Astrocyte (in vitro differentiated cells and primary cell): ENCODE data around the gene MTHFSD. TPM values are rescaled to one million over a fixed set of nuclear protein-coding genes. Genes with fewer than 3 reads are reported as not detected.

ENCODE experiments used
- DNase-seq: peaks from one replicate; pipeline ENCODE4 v3.0.0-alpha.2; 2010; ENCODE audit warnings: low read depth
- FAIRE-seq: peaks from 2 replicates; lab custom pipeline; 2011; peaks lifted over from hg19 to GRCh38; lab: Jason Lieb, UNC
- H2AFZ ChIP-seq: 2 replicates; pipeline ENCODE4 v1.6.0; 2012; ENCODE audit warnings: low read depth, low read length, inconsistent platforms
- H3K27ac ChIP-seq: 2 replicates; pipeline ENCODE4 v1.5.1; 2011; ENCODE audit warnings: low read depth, low read length, inconsistent platforms
- H3K27me3 ChIP-seq: 2 replicates; pipeline ENCODE4 v1.6.0; 2011; ENCODE audit warnings: low read length, inconsistent platforms; ENCODE audit not compliant: insufficient read depth
- H3K36me3 ChIP-seq: 2 replicates; pipeline ENCODE4 v1.5.1; 2011; ENCODE audit warnings: low read length, inconsistent platforms; ENCODE audit not compliant: insufficient read depth
- H3K4me1 ChIP-seq: 2 replicates; pipeline ENCODE4 v1.5.1; 2011; ENCODE audit warnings: low read length, inconsistent platforms; ENCODE audit not compliant: insufficient read depth
- H3K4me2 ChIP-seq: 2 replicates; pipeline ENCODE4 v1.6.0; 2012; ENCODE audit warnings: low read length, inconsistent platforms
- H3K4me3 ChIP-seq: 2 replicates; pipeline ENCODE4 v1.5.1; 2011; ENCODE audit warnings: low read depth, mild to moderate bottlenecking, low read length, inconsistent platforms; ENCODE audit not compliant: insufficient read depth
- H3K79me2 ChIP-seq: 2 replicates; pipeline ENCODE4 v1.6.0; 2012; ENCODE audit warnings: mild to moderate bottlenecking, low read length, inconsistent platforms; ENCODE audit not compliant: insufficient read depth
- H3K9ac ChIP-seq: 2 replicates; pipeline ENCODE4 v1.6.0; 2012; ENCODE audit warnings: mild to moderate bottlenecking, low read length, inconsistent platforms
- H3K9me3 ChIP-seq: 2 replicates; pipeline ENCODE4 v1.5.1; 2012; ENCODE audit warnings: low read depth, mild to moderate bottlenecking, low read length, inconsistent platforms; ENCODE audit not compliant: insufficient read depth
- H4K20me1 ChIP-seq: 2 replicates; pipeline ENCODE4 v1.6.0; 2012; ENCODE audit warnings: low read length, inconsistent platforms; ENCODE audit not compliant: insufficient read depth
- H3K27ac Mint-ChIP-seq: one replicate; pipeline ENCODE4 v1.8.0; 2021; ENCODE audit warnings: mild to moderate bottlenecking, mixed read lengths; ENCODE audit not compliant: unreplicated experiment
- H3K27me3 Mint-ChIP-seq: one replicate; pipeline ENCODE4 v1.8.0; 2021; ENCODE audit warnings: low read depth, mixed read lengths; ENCODE audit not compliant: unreplicated experiment
- H3K36me3 Mint-ChIP-seq: one replicate; pipeline ENCODE4 v1.8.0; 2021; ENCODE audit warnings: low read depth, mixed read lengths; ENCODE audit not compliant: unreplicated experiment
- H3K4me1 Mint-ChIP-seq: one replicate; pipeline ENCODE4 v1.8.0; 2021; ENCODE audit warnings: low read depth, mixed read lengths; ENCODE audit not compliant: unreplicated experiment
- H3K4me3 Mint-ChIP-seq: one replicate; pipeline ENCODE4 v1.8.0; 2021; ENCODE audit warnings: mild to moderate bottlenecking, moderate library complexity, mixed read lengths; ENCODE audit not compliant: unreplicated experiment
- H3K9me3 Mint-ChIP-seq: one replicate; pipeline ENCODE4 v1.8.0; 2021; ENCODE audit warnings: mild to moderate bottlenecking, mixed read lengths; ENCODE audit not compliant: unreplicated experiment
- EZH2 ChIP-seq: IDR thresholded peaks from 2 replicates; pipeline ENCODE4 v1.6.1; 2012; ENCODE audit warnings: mild to moderate bottlenecking, low read length, inconsistent platforms; ENCODE audit not compliant: insufficient read depth
- total RNA-seq: library from RNA; stranded (reverse); gene quantifications from 2 replicates; pipeline ENCODE4 v1.2.1, GENCODE V29; 2021
- TF ChIP-seq, protein P1 (sequence below): IDR thresholded peaks from 2 replicates; pipeline ENCODE4 v1.5.1; 2011; ENCODE audit warnings: low read depth, mild to moderate bottlenecking, inconsistent platforms, low read length, moderate library complexity; ENCODE audit not compliant: insufficient read depth

The MTHFSD gene
- total RNA-seq, 1 donor from 2014 or later = 15.6 TPM

DNA sequence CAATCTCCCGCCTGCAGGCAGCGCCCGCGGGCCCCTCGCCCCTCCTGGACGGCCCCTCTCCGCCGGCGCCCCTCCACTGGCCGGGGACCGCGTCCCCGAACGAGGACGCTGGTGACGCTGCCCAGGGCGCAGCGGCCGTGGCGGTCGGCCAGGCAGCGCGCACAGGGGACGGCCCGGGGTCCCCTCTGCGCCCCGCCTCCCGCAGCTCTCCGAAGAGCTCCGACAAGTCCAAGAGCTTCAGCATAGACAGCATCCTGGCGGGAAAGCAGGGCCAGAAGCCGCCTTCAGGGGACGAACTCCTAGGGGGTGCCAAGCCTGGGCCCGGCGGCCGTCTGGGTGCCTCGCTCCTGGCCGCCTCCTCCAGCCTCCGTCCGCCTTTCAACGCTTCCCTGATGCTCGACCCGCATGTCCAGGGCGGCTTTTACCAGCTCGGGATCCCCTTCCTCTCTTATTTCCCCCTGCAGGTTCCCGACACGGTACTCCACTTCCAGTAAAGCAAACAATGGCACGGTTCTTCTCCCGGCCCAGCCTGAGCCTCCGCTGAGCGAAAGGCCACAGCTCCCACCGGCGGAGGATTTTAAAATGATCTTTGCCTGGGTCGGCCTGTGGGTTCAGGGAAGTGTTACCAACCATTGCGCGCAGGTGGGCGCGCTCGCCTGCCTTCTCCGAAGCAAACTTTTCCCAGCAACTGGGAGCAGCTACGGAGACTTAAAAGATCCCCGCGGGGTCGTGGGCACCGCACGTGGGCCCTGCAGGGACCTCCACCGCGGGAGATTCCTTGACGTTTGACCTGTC, 24.4 kb upstream of the MTHFSD start:
- H3K9me3 ChIP-seq = no peaks in the 10 kb centered on the region
- H3K27me3 ChIP-seq = no peaks in the 10 kb centered on the region
- peak overlapping the region; percentile 94 for H3K27ac ChIP-seq
- peak overlapping the region; percentile 95 for H3K27ac Mint-ChIP-seq
- H3K27me3 Mint-ChIP-seq = peaks cover 9% of the 10 kb centered on the region
- H3K9me3 Mint-ChIP-seq = peaks cover 3% of the 10 kb centered on the region
- no peak overlapping the region for H2AFZ ChIP-seq
- H3K4me2 ChIP-seq = peak overlapping the region; percentile 90
- no peaks in the 10 kb centered on the region for H3K36me3 ChIP-seq
- peaks cover 65% of the 10 kb centered on the region for H3K4me1 ChIP-seq
- peaks cover 2% of the 10 kb centered on the region for H3K36me3 Mint-ChIP-seq
- H4K20me1 ChIP-seq = peaks cover 3% of the 10 kb centered on the region
- H3K4me3 Mint-ChIP-seq = peak overlapping the region; percentile 86
- no peak for FAIRE-seq
- no peak for TF ChIP-seq EZH2
- TF ChIP-seq, protein P1, sequence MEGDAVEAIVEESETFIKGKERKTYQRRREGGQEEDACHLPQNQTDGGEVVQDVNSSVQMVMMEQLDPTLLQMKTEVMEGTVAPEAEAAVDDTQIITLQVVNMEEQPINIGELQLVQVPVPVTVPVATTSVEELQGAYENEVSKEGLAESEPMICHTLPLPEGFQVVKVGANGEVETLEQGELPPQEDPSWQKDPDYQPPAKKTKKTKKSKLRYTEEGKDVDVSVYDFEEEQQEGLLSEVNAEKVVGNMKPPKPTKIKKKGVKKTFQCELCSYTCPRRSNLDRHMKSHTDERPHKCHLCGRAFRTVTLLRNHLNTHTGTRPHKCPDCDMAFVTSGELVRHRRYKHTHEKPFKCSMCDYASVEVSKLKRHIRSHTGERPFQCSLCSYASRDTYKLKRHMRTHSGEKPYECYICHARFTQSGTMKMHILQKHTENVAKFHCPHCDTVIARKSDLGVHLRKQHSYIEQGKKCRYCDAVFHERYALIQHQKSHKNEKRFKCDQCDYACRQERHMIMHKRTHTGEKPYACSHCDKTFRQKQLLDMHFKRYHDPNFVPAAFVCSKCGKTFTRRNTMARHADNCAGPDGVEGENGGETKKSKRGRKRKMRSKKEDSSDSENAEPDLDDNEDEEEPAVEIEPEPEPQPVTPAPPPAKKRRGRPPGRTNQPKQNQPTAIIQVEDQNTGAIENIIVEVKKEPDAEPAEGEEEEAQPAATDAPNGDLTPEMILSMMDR = no peak
- H3K4me3 ChIP-seq = peak overlapping the region; percentile 73
- H3K79me2 ChIP-seq = peaks cover 87% of the 10 kb centered on the region
- peaks cover 42% of the 10 kb centered on the region for H3K4me1 Mint-ChIP-seq
- peak overlapping the region; percentile 95 for H3K9ac ChIP-seq
- no peak for DNase-seq

DNA sequence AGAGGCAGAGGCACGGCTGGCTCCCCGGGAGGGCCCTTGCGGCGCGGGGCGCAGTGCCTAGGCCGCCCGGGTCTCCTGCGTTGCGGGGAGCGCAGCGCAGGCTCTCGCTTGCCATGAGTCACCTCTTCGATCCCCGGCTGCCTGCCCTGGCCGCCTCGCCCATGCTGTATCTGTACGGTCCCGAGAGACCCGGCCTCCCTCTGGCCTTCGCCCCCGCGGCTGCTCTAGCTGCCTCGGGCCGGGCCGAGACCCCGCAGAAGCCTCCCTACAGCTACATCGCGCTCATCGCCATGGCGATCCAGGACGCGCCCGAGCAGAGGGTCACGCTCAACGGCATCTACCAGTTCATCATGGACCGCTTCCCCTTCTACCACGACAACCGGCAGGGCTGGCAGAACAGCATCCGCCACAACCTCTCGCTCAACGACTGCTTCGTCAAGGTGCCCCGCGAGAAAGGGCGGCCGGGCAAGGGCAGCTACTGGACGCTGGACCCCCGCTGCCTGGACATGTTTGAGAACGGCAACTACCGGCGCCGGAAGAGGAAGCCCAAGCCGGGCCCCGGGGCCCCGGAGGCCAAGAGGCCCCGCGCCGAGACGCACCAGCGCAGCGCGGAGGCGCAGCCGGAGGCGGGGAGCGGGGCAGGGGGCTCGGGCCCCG, 23.7 kb upstream of the MTHFSD start:
- peaks cover 3% of the 10 kb centered on the region for H3K9me3 Mint-ChIP-seq
- DNase-seq (no peak), FAIRE-seq (no peak)
- peak overlapping the region; percentile 81 for H3K27ac Mint-ChIP-seq
- Histone ChIP-seq H3K79me2 (peaks cover 89% of the 10 kb centered on the region), H3K9me3 (no peaks in the 10 kb centered on the region), H3K4me1 (peaks cover 65% of the 10 kb centered on the region), H2AFZ (no peak overlapping the region), H4K20me1 (peaks cover 10% of the 10 kb centered on the region), H3K36me3 (peaks cover 4% of the 10 kb centered on the region), H3K9ac (peak overlapping the region; percentile 95), H3K27ac (peak overlapping the region; percentile 94), H3K4me2 (peak overlapping the region; percentile 90), H3K4me3 (peak overlapping the region; percentile 73), H3K27me3 (no peaks in the 10 kb centered on the region)
- H3K4me1 Mint-ChIP-seq = peaks cover 48% of the 10 kb centered on the region
- peak overlapping the region; percentile 80 for H3K4me3 Mint-ChIP-seq
- no peak for TF ChIP-seq EZH2
- TF ChIP-seq, protein P1 = no peak
- peaks cover 11% of the 10 kb centered on the region for H3K27me3 Mint-ChIP-seq
- H3K36me3 Mint-ChIP-seq = peaks cover 2% of the 10 kb centered on the region
